CMK (cell line): Measurements from ENCODE around the gene UBE4A.

Experiments
- DNase-seq: peaks from one replicate; pipeline ENCODE4 v3.0.0-alpha.2; 2010; ENCODE audit warnings: low read depth

Gene UBE4A

DNA sequence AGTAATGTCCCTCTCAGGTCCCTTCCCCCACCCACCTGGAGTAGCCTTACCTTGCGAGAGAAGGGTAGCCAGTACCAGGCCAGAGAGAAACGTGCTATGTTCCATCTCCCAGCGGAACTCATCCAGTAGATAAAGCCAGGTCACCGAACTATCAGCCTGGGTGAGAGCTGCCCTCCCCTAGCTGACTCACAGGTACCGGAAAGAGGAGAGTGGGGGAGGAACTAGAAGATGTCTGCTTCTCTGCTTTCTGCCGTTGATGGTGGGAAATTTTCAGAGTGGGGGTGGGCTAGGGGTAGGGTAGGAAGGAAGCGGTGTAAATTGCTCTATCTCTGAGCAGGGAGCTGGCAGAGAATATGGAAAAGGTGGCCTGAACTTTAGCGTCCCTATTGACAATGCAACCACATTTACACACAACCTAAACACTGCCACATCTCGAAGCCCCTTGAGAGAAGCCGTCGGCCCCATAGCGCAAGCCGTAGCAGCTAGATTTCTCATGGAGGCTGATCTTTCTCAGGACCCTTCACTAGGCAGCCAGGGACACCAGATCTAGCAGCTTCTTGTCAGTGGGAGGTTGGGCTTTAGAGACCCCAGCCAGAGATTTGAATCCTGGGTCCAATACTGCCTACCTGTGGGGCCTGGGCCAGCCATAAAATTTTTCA lies 16.8 kb upstream of the UBE4A start, which contains the start of gene CD3D:
TSS of gene CD3D (minus strand) at position 203 of the 659 bp plus-strand sequence. CDS start at position 105, 98 bp downstream.
- DNase-seq: no peak

- no peak for DNase-seq
Measured at GRCh38 chr11:118343248-118343647, 16.2 kb upstream of the UBE4A start.

DNA sequence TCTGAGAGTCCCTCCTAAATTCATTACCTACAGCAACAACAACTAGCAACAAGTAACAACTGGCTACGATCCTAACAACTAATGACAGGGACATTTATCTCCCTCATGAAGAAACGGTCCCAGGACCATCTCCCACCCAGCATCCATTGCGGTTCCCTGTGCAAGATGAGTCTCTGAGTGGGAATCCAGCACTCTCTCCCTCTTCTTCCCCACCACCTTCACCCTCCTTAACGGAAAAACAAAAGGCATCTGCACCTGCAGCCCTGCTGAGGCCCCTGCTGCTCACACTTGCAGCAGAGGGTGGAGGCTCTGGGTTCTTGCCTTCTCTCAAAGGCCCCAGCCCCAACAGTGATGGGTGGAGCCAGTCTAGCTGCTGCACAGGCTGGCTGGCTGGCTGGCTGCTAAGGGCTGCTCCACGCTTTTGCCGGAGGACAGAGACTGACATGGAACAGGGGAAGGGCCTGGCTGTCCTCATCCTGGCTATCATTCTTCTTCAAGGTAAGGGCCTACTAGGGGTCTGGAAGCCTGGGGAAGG lies 15.4 kb upstream of the UBE4A start, which contains the start of gene CD3G:
TSS of gene CD3G (plus strand) at position 364 of the 535 bp plus-strand sequence. CDS start at position 444, 80 bp downstream.
- no peak for DNase-seq

DNA sequence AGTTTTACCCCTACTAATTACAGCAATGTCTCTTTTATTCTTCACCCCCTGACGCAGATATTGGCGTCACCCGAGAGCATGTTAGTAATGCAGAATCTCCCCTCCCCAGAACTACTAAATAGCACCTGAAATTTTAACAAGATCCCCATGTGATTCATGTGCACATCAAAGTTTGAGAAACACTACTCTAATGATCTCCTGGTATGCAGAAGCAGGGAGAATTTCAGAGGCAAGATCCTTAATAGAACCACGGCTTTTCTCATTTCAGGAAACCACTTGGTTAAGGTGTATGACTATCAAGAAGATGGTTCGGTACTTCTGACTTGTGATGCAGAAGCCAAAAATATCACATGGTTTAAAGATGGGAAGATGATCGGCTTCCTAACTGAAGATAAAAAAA lies 9.9 kb upstream of the UBE4A start:
- no peak for DNase-seq

DNA sequence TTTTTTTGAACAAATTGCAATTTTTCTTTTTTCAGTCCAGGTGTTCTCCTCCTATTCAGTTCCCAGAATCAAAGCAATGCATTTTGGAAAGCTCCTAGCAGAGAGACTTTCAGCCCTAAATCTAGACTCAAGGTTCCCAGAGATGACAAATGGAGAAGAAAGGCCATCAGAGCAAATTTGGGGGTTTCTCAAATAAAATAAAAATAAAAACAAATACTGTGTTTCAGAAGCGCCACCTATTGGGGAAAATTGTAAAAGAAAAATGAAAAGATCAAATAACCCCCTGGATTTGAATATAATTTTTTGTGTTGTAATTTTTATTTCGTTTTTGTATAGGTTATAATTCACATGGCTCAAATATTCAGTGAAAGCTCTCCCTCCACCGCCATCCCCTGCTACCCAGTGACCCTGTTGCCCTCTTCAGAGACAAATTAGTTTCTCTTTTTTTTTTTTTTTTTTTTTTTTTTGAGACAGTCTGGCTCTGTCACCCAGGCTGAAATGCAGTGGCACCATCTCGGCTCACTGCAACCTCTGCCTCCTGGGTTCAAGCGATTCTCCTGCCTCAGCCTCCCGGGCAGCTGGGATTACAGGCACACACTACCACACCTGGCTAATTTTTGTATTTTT lies 6.2 kb upstream of the UBE4A start:
- no peak for DNase-seq

DNA sequence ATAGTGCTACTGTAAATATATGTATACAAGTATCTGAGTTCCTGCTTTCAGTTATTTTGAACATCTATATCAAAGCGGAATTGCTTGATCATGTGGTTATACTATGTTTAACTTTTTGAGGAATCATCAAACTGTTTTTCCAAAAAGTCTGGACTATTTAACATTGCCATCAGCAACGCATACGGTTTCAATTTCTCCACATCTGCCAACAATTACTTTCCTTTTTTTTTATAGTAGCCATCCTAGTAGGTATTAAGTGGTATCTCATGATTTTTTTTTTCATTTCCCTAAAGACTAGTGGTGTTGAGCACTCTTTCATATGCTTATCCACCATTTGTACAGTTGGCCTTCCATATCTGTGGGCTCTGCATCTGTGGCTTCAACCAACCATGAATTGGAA lies 1.3 kb upstream of the UBE4A start:
- DNase-seq: no peak

- DNase-seq: no peak
Measured at GRCh38 chr11:118364956-118365615, 5.7 kb downstream of the UBE4A start.

DNA sequence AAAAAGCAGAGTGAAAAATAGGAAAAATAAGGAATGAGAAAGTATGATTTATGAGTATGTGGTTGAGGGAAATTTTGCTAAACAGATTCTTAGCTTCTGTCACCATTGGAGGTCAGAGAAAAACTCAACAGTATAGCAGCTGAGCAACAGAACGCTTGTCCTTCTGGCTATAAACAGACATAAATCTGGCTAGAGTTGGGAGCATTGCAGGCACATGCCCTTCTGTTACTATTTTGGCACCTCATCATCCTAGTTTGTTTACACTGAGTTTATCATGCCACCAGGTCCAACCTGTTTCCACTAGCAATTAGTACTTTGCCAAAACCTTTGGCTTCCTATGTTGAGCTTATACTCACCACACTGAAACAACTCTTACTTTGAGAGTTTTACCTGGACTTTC lies 6.9 kb downstream of the UBE4A start:
- DNase-seq: no peak

GRCh38 chr11:118370774-118371173 lies 11.4 kb downstream of the UBE4A start:
- no peak for DNase-seq

DNA sequence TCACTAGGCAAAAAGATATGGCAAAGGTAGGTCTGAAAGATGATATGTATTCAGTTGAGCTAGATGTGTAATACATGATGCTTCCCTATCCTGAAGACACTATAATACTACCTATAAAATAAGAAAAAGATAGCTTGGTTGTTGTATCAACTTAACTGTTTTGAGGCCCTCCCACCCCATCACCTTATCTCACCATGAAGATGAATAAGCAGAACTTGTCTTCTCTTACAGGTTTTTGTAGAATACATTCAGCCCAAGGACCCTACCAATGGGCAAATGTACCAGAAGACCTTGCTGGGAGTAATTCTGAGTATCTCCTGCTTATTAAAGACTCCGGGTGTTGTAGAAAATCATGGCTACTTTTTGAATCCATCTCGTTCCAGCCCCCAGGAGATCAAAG lies 13.9 kb downstream of the UBE4A start:
- DNase-seq: no peak

GRCh38 chr11:118373871-118374270 lies 14.5 kb downstream of the UBE4A start:
- no peak for DNase-seq

DNA sequence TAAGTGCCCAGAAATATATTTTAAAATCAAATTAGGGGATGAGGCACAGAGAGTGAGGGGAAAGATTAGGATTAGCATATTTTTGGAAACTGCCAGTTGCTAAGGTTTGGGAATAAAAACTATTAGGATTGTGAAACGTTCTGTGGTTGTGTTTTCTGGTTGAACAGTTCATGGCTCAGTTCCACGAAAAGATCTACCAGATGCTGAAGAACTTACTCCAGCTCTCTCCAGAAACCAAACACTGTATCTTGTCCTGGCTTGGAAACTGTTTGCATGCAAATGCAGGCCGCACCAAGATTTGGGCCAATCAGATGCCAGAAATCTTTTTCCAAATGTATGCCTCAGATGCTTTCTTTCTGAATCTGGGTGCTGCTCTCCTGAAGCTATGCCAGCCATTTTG lies 15.3 kb downstream of the UBE4A start:
- DNase-seq: no peak

- DNase-seq: no peak
Measured at GRCh38 chr11:118375978-118376377, 16.6 kb downstream of the UBE4A start.

DNA sequence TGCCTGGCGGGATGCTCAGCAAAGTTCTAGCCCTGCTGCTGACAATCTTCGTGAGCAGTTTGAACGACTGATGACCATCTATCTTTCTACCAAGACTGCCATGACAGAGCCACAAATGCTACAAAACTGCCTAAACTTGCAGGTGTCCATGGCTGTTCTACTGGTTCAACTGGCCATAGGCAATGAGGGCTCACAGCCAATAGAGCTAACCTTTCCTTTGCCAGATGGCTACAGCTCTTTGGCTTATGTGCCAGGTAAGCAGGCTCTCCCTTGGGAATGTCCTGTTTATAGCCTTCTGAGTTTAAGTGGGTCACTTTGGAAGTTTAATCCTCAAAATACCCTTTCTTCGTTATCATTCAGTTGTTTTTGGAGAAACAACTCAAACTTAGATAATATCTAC lies 20.1 kb downstream of the UBE4A start:
- no peak for DNase-seq

DNA sequence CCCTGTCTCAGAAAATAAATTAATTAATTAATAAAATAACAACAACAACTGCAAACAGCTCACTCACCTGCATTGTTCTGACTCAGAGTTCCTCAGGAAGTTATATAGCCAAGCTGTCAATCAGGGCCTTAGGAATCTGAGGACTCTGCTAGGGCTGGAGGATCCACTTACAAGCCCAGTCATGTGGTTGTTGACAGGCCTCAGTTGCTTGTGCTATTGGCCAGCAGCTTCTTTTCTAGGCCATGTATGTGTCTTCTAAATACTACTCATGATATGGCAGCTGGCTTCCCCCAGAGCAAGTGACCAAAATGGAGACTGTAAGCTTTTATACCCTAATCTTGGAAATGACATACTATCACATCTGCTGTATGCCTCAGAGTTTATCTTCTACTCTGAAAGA lies 21.2 kb downstream of the UBE4A start:
- DNase-seq: no peak

- DNase-seq: no peak
Measured at GRCh38 chr11:118382954-118383353, 23.6 kb downstream of the UBE4A start.

DNA sequence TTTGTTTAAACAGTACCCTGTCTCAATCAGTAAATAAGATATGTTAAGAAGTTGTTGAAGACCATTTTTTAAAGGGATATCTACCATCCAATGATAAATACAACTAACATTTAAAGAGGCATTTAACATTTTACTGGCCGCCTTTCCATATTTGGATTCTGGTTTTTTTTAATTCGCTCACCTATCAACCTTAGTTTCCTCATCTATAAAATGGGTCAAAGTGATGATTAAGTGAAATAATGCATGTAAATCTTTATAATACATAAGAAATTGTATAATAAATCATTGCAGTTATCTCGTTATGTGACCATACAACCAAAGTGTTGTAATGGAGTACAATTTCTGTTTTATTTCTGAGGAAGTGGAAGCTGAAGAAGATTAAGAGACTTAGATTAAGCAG lies 24.3 kb downstream of the UBE4A start:
- no peak for DNase-seq

GRCh38 chr11:118396097-118396501 lies 36.7 kb downstream of the UBE4A start:
- no peak for DNase-seq

GRCh38 chr11:118397448-118397847 lies 38.0 kb downstream of the UBE4A start:
- DNase-seq: no peak

DNA sequence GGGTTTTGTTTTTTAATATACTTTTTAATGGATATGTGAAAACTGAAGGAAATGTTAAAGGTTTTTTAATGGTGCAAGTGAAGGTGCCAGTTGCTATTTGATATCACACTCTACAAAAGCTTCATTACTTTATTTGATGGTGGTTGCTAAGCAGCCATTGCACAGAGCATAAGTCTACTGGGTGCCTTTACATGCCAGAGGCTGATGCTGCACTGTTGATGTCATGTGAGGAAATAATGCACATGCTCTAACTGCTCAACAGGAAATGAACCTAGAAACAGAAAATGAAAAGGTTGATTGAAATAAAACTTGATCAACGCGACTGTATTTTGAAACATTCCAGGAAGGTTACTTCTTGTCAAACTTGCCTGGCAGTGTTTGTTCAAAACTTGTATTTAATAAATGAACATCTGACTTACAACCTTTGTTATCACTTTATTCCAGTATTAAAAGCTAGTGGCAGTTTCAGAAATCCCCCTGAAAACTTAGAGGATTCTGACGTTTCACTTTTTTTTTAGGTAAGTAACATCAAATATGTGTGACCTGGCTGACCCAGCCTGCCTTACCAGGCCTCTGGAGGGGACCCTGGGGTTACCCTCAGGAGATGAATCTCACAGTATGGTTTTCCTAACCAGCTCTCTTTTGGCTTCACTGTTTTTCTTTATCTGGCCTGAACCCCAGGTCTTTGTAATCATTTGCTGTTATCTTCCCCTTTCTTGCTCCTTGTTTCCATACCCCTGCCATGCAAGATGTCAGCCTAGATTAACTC lies 39.6 kb downstream of the UBE4A start:
- no peak for DNase-seq

GRCh38 chr11:118401151-118401879 lies 41.9 kb downstream of the UBE4A start, which contains the start of gene ATP5MG:
Gene ATP5MG (plus strand): TSS chr11:118401606. CDS start chr11:118401666, 60 bp downstream.
- peak; percentile 83 for DNase-seq
